NCI-H345 (cell line): ENCODE measurements around the gene ITGA7.

Experiments used
- DNase-seq: peaks from one replicate; lab custom pipeline; 2025; lab: John Stamatoyannopoulos, UW

Gene ITGA7

DNA sequence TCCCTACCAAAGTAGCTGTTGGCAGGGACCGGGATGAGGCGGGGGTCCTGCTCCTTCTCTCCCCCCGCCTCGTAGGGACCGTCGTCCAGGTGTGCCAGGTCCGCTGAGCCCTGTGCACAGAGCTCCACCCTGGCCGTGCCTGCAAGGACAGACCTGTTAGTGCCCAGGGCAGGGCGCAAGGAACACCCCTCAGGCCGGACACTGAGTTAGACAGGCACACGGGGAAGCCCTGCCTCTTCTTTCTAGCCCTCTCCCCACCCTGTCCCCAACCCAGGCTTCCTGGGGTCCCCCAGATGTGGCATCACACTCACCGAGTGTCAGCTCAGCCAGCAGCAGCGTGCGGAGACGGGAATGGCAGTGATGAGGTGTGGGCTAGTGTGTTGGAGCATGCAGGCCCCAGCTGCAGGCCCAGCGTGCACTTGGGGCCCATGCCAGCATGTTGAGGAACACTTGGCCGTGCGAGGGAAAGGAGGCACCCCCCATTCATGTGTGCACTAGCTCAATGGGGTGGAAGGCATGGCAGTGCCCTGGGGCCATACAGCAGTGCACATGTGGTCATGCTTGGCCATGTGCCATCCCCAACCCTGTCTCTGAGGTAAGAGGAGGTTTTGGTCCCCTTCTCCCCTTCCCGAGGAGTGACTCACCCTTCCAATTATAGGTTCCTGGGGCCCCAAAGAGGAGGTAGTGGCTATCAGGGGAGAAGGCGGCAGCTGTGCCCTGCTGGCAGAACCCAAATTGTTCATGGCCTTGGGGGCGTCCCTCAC is 7.3 kb downstream of the ITGA7 start:
- DNase-seq: no peak

DNA sequence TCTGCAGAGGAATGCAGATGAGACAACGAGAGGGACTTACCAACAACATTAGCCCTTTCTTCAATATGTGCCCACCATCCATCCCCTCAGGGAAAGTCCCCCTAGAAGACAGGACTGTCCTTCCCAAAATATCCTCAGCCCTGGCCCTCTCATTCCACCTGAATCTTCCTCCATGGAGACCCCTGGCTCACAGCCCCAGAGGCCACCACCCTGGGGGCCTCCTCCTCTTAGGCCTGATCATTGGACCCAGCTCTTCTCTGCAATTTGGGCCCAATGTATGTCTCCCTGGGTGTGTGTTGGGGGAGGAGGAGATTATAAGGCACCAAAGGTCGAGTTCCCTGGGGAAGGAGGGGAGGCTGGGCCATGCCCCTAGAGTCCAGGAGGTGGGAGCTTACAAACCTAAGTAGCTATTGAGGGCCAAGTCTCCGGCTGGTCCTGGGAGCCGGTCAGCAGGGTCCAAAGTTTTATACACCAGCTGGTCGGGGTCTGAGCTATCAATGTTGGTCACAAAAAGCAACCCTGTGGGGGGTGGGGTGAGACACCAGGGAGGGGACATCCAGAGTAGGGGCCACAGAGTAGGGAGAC is 8.1 kb downstream of the ITGA7 start:
- DNase-seq: no peak

DNA sequence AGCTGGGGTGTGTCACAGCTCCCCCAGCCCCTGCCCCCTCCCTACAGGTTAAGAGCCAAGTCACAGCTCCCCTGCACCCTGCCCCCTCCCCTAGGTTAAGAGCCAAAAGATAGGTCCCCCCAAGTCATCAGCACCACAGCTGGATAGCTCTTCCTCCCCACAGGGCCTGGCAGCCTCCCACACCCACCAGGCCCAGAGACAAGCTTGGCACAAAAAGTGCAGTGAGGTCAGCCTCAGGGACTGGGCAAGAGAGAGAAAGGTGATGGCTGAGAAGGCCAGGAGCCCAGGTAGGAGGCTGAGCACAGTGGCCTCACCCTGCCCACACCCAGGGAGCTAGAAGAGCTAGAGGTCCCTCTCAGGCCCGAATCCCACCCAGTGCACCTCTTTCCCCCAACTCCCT is 8.7 kb downstream of the ITGA7 start:
- no peak for DNase-seq

DNA sequence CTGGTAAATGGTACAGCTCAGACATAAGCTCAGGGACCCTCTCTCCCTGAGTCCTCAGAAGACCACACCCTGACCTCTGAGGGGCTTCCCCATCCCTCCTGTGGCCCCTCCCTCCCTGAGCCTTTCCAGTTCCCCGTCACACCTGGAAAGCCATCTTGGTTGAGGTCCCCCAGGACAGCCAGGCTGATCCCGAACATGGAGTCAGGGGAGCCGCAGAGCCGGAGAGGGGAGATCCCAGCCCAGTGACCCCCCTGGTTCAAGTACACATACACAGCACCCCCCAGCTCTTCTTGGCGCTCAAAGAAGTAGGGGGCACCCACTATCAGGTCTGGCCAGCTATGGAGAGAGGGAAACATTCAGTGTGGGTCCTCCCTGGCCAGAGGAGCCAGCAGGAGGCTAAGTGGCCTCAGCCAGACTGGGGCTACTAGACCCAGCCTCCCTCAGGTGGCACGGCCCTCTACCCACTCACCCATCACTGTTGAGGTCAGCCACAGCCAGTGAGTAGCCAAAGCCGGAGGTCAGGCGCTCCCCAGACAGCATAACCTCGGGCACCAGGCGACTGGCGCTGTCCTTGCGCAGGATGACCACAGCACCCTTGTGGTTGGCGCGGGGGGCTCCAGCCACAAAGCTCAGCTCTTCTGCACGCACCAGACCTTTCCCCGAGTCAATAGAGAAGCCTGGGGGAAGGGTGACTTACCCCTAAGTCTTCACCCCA is 9.3 kb downstream of the ITGA7 start:
- no peak for DNase-seq

DNA sequence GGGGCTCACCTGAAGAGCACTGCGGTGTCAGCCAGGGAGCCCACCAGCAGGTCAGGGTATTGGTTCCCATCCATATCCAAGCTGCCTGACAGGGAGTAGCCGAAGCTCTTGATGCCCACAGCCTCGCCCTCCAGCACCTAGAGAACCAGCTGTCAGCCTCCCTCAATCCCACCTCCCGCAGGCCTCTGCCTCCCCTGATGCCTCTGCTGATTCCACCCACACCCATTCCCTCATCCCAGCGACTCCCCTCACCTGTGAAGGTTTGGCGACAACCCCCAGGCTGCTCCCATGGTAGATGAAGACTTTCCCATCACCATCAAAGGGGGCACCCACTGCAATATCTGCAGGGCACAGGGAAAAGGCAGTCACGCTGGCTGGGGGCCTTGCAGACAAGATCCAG is 10.0 kb downstream of the ITGA7 start:
- no peak for DNase-seq

DNA sequence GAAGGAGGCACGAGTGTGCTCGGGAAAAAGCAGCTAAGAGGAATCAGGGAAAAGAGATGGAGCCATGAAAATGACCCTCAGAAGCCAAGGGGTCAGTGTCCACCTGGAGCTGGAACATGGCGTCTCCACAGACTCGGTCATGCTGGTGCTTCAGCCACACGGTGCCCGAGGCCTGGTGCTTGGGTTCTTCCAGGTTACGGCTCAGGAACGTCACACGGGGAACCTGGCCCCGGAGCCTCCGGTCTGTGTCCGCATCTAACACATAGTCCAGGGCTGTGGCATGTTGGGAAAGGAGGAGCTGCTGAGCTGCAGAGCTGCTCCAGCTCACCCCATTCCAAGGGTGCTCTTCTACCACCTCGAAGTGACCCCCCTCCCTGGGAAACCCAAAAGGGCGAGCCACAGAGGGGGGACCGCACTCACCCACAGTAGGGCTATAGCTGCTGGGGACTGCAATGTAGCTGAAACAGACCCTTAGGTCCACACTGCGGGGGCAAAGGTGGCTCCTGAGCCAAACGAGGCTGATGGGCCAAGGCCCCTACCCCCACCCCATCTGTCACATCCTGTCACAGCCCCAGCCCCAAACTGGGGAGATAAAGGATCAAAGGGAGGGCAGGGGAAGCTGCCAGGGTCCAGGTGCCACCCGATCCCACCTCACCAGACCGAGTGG is 10.8 kb downstream of the ITGA7 start:
- DNase-seq: no peak

DNA sequence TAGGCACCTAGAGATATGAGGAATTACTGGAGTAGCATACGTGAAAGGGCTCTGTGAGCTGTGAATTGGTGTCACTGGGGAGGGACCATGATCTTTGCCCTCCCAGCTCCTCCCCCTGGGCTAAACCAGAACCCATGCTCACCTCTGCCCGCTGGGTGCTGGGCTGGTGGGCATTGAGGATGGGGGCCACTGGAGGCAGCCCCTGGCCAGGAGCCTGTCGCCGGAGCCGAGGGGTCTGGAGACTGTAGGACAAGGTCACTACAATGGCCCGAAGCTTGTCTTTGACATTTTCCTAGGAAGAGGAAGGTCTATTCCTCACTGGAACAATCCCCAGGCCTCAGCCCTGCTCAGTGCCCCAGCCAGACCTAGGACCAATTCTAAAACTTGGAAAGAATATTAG is 11.6 kb downstream of the ITGA7 start:
- no peak for DNase-seq

DNA sequence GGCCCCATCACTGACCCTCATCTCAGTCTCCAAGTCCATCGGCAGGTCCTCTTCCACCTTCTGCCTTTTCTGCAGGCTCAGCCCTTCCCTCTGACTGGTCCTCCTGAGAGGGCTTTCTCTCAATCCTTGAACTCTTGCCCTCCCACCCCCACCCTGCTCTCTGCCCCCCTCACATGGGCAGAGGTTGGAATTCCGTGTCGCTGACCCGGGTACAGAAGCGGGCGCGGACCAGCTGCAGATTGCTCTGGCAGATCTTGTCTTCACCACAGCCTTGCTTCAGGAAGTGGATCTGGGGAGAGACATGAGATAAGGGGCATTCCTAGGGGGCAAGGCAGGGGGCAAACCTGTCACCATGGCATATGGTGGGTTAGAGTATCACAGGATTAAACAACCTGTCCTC is 12.4 kb downstream of the ITGA7 start:
- no peak for DNase-seq

DNA sequence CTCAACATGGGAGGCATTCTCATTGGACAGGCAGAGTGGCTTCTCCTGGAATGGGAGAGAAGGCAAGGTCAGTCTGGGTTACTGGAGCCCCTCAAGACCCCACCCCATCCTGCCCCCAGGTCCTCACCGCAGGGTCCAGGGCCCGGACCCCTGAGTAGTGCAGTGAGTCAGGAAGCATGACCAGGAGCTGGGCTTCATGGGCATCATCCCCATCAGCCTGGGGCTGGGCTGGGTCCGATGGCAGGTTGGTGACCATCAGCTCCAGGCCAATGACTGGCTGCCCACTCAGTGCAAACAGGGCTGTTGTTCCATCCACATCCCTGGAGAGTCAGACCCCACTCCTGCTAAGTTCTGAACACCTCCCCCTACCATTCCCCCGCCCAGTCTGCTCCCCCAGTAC is 13.1 kb downstream of the ITGA7 start:
- DNase-seq: no peak

DNA sequence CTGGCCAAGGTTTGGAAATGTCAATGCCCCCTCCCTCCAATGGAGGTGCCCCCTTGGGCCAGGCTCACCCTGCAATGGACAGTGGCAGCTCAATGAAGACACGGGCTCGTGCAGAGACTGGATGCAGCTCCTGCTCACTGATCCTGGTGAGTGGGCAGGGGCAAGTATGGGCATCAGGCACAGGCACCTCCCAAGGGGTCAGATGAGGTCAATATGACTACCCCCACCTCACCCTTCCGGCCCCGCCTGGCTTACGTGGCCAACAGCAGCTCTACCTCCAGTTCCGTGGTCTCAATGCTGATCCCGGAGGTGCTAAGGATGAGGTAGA is 13.6 kb downstream of the ITGA7 start:
- no peak for DNase-seq

DNA sequence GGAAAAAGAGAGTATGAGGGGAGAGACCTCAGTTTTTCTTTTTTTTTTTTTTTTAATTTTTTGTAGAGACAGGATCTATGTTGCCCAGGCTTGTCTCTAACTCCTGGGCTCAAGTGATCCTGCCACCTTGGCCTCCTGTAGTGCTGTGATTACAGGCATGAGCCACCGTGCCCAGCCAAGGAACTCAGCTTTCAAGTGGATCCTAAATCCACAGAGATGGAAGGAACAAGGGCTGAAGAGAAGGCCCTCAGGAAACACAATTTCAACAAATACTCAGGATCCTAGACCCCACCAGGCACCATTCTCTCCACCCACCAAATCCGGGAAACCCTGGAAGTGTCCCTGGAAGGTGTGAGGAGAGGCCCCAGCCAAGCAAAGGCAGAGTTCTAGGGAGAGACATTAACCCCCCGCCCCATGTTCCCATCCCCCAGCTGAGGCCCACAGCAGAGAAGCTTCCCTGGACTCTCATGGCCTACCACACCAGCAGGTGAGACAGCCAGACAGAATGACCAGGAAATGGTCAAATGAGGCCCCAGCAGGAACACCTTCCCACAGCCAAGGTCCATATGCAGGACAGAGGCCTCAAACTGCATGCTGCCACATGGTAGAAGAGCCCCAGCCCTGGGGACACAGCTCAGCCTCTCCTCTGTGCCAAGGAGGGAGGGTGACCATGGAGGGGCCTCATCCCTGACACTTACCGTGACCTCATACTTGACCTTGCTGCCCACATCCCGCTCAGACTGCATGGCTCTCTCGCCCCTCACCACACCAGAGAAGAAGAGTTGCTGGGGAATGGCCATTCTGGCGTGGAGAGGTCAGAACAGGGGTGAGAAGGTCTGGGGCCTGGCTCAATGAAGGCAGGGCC is 14.1 kb downstream of the ITGA7 start:
- DNase-seq: no peak

DNA sequence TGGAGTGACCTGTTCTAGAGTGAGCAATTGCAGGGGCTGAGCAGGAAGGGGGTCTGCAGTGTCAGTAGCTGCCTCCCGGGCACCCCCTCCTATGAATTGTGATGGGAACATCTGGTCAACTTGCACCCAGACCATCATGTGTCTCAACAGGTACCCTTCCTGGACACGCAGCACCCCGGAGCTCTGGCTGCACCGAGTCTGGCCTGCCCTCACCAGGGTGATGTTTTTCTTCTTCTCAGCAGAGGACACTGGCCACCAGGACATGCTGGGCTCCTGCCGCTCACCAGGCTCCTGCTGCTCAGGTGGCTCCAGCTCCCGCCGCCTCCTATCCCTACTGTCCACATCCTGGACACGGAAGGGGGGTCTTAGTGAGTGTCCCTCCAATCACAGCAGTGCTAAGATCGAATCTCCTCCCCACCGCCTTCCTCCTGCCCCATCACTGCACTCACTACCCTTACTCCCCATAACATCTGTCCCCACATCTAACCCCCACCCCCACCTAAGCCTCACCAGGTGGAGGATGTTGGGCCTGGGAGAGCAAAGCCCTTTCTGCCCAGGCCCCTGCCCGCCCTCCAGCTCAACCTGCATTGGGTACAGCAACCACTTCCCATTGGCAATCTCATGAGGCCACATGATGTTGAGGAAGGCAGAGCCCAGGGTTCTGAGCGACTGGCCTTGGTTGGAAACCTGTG is 14.9 kb downstream of the ITGA7 start:
- DNase-seq: no peak

DNA sequence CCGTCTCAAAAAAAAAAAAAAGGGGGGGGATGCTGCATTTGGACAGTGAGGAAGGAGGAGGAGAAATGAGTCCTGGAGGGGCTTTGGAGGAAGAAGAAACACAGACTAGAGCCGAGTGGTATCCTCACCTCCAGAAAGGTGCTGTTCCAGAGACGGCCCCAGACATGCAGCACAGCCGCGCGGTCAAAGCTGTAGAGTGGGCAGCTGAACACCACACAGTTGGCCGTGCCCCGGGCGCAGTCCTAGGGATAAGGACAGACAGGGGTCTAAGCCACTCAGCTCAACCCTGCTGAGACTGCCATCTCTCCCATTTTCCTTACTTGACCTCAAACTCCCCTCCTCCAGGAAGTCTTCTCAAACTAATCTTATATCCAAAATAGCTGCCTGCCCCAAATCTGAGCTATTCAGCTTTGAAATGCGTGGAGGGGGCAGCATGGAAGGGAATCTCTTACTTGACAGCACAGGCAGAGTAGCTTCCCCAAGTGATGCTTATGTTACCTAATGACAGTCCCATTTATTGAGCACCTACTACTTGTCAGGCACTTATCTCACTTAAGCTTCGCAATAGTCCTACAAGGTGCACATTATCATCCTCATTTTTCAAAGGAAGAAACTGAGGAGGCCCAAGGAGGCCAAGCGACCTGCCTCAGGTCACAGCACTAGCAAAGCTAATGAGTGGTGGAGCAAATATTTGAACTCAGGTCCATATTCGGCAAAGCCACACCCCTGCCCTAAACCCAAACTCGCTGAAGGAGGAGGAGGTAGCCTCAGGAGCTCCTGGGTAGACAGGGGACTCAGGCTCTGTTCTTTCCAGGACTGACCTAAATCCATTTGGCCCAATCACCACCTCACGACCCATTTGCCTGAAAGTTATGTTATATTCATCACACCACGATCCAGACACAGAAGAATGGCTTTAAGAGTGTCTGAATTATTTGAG is 18.7 kb downstream of the ITGA7 start:
- no peak for DNase-seq

DNA sequence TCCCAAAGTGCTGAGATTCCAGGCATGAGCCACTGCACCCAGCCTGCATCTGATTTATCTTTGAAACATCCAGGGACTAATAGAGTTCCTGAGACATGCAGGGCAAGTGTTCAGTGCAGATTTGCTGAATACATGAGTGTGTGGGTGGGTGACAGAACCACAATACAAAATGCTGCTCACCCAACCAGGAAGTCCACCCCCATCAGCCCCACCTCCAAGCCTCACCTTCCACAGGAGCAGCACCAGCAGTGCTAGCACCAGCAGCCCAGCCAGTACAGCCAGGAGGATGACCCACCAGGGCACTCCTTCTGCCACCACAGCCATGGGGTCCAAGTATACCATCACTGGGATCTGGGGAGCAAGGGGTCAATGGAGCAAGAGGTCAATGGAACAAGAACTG is 20.0 kb downstream of the ITGA7 start:
- no peak for DNase-seq

DNA sequence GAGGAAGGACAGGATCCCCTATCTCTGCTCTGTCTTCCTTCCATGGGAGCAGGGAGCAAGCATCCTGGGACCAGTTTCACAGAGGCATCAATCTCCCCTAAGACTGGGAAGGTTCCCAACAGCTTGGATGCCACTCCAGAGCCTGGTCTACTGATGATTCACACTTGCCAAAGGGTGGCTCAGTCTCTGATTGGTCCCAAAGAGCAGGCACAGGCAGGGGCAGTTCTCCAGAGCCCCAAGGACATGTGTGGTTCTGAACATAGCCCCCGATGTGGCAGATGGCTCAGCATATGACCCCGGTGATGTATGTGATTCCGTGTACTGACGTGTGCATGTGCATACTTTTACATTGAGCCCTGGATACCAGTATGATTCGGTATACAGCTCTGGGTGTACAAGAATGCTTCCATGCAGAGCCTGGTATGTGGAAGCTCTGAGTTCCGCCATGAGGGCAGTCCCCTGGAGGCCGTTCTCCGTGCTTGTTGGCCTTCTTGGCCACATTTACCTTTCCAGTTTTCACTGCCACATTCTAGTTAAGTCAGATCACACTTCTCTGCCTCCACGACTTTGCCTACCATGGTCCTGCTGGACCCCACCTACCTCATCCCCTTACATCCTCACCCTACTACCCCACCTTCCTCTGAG is 21.2 kb downstream of the ITGA7 start:
- DNase-seq: no peak

DNA sequence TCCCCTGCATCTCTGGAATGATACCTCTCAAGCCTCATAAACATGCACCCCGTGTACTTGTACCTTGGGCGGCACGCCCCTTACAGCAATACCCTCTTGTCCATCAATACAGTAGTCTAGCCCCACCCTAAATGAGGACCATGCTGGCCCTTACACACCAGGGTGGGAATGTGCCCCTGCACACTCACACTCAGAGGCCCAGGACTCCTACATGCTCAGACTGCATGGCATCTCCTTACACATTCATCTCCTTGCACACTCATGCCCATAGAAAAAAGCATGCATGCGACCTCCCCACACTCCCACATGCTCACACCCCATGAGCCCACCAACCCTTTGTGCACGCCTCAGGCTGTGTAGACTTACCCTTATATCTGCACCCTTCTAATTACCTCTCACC is 22.0 kb downstream of the ITGA7 start:
- DNase-seq: no peak

DNA sequence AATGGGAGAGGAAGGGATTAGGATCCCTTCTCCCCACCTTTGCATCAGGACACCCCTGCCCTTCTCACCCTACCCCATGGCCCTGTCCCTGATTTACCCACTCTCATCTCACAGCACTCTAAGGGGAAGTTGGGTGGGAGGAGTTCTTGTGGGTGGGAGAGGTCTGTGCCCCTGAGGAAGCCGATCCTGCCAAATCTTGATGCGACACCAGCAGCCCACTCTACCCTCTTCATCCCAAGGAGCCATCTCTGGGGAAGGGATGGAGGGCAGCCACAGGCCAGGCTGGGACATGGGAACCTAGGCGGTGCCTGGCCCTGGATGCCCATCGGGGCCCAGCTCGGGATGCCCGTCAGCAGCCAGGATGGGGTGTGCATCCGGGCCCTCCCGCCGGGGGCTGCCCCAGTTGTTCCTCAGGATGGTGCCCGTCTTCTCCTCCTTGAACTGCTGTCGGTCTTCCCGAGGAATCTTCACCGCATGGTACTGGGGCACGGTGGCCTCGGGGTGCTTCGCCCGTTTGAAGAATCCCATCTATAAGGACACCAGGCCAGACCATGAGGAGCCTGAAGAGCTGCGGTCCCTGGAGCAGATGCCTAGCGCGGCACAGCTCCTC is 22.8 kb downstream of the ITGA7 start:
- no peak for DNase-seq

DNA sequence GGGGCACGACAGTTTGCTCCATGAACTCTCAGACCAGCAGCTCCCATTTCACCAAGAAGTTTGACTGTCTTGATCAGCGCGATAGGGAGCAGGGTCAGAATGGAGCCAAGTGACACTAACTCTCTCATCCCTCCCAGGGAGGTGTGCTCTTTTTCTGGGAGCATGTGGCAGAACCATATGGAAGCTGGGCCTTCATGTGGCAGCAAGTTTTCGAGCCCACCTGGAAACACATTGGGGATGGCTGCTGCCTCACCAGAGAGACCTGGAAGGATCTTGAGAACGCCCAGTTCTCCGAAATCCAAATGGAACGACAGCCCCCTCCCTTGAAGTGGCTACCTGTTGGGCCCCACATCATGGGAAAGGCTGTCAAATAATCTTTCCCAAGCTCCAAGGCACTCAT is 24.0 kb downstream of the ITGA7 start:
- DNase-seq: no peak

DNA sequence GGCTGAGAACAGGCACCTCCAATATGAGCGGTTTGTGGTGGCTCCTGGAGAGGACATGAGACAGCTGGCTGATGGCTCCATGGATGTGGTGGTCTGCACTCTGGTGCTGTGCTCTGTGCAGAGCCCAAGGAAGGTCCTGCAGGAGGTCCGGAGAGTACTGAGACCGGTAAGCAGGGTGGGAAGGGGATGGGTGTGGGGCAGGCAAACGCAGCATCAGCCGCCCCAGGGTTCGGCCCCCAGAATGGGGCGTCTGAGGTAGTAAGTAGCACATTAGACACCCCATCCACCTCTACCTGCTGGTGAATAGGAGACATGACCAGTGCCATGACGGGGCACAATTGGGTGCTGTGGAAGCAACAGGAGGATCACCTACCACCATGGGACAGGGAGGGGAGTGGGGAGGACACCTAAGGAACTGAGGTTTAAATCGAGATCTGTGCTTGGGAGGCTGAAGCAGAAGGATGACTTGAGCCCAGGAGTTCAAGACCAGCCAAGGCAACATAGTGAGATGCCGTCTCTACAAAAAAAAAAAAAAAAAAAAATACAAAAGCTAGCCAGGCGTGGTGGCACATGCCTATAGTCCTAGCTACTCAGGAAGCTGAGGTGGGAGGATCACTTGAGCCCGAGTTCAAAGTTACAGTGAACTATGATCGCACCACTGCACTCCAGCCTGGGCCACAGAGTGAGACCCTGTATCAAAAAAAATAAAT is 25.5 kb downstream of the ITGA7 start:
- DNase-seq: no peak
